ENCODE results near the gene STAP1.
"Not testable (repeated sequence)": the region's sequence is repeated elsewhere in the genome, so short reads cannot be mapped to it uniquely, and the experiment has no call there.

STAP1 gene

DNA sequence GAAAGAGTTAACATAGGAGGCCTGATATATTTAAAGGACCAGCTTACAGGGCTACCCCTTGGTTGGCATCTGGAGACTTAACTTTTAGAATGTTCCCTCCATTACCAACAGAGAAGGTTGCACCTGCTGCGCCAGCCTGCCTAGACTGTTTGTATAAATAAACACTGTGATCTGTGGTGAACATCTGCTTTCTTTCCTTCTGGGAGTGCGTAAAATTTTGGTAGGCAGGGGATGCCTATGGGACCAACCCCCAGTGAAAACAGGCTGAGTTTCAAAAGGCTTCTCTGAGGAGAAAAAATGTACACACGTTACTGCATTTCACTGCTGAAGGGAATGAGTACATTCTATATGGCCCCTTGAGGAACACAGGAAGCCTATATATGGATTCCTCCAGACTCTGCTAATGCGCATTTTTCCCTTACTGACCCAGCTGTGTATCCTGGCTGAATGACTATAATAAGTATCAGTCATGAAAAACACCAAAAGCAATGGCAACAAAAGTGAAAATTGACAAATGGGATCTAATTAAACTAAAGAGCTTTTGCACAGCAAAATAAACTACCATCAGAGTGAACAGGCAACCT is 27.1 kb upstream of the STAP1 start:
- no peak for DNase-seq (ENCODE audit: extremely low read depth, low read depth)
- TF ChIP-seq, protein P1, sequence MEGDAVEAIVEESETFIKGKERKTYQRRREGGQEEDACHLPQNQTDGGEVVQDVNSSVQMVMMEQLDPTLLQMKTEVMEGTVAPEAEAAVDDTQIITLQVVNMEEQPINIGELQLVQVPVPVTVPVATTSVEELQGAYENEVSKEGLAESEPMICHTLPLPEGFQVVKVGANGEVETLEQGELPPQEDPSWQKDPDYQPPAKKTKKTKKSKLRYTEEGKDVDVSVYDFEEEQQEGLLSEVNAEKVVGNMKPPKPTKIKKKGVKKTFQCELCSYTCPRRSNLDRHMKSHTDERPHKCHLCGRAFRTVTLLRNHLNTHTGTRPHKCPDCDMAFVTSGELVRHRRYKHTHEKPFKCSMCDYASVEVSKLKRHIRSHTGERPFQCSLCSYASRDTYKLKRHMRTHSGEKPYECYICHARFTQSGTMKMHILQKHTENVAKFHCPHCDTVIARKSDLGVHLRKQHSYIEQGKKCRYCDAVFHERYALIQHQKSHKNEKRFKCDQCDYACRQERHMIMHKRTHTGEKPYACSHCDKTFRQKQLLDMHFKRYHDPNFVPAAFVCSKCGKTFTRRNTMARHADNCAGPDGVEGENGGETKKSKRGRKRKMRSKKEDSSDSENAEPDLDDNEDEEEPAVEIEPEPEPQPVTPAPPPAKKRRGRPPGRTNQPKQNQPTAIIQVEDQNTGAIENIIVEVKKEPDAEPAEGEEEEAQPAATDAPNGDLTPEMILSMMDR (IDR thresholded peaks at IDR 0.05; ENCODE audit: low read depth, low read length, missing control alignments), result no peak
- no peak overlapping the region for H3K4me3 ChIP-seq (replicated peaks; ENCODE audit: low read depth, low read length)

DNA sequence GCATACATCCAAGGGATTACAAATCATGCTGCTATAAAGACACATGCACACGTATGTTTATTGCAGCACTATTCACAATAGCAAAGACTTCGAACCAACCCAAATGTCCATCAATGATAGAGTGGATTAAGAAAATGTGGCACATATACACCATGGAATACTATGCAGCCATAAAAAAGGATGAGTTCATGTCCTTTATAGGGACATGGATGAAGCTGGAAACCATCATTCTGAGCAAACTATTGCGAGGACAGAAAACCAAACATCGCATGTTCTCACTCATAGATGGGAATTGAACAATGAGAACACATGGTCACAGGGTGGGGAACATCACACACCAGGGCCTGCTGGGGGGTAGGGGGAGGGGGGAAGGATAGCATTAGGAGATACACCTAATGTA is 26.1 kb upstream of the STAP1 start:
- not testable (repeated sequence) for DNase-seq (ENCODE audit: extremely low read depth, low read depth)

DNA sequence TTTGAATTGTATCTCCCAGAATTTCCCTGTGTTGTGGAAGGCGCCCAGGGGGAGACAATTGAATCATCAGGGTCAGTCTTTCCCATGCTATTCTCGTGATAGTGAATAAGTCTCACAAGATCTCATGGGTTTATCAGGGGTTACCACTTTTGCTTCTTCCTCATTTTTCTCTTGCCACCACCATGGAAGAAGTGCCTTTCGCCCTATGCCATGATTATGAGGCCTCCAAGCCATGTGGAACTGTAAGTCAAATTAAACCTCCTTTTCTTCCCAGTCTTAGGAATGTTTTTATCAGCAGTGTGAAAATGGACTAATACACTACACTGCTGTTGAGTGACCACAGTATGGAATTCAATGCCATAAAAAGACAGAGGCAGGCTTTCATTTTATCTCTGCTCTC is 25.4 kb upstream of the STAP1 start:
- no peak overlapping the region for H3K4me3 ChIP-seq (replicated peaks; ENCODE audit: low read depth, low read length)
- TF ChIP-seq, protein P1 (IDR thresholded peaks at IDR 0.05; ENCODE audit: low read depth, low read length, missing control alignments), result no peak
- DNase-seq (ENCODE audit: extremely low read depth, low read depth), result no peak

More for the DNA sequence above, 26.1 kb upstream of the STAP1 start:
- H3K4me3 ChIP-seq (replicated peaks; ENCODE audit: low read depth, low read length), result not testable (repeated sequence)

DNA sequence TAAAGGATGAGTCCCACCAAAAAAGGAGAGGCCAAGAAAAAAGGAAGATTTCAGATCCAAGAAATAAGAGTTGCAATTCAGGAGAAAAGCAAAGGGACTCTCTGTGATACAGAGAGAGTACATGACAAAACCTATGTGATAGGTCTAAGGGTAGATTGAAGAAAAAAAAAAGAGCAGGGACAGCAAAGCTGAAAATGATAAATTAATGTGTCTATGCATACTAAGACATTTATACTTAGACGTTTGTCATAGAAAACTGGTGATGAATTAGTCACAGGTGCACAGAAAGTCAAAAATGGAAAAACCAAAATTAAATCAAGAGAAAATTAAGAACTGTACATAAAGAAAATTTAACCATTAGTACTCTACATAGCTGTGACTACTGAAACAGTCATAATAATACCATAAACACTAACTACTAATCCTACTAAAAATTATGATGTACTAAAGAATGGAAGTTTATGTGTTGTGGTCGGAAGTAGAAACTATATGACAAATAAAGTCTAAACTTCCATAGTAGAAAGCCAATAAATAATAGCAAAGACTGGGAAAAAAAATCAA is 23.2 kb upstream of the STAP1 start:
- TF ChIP-seq, protein P1 (IDR thresholded peaks at IDR 0.05; ENCODE audit: low read depth, low read length, missing control alignments), result no peak
- H3K4me3 ChIP-seq (replicated peaks; ENCODE audit: low read depth, low read length), result no peak overlapping the region
- no peak for DNase-seq (ENCODE audit: extremely low read depth, low read depth)

DNA sequence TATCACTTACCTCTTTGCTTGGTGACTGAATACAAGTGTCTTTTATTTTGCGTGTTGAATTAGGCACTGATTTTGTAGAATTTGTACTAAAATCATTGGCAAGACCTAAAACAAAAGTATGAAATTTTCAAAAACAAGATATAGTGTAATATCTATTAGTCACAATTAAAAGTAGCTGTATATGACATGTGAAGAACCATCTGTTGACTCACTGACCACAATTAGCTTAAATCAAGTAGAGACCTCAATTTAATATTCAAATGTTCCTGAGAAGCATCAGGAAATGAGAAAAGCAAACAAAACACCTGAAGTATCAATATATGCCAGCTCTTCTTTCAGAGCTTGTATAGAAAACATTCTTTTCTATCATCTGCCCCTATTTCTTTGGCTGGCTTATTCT is 18.7 kb upstream of the STAP1 start:
- no peak for DNase-seq (ENCODE audit: extremely low read depth, low read depth)
- TF ChIP-seq, protein P1 (IDR thresholded peaks at IDR 0.05; ENCODE audit: low read depth, low read length, missing control alignments), result no peak
- H3K4me3 ChIP-seq (replicated peaks; ENCODE audit: low read depth, low read length), result no peak overlapping the region

DNA sequence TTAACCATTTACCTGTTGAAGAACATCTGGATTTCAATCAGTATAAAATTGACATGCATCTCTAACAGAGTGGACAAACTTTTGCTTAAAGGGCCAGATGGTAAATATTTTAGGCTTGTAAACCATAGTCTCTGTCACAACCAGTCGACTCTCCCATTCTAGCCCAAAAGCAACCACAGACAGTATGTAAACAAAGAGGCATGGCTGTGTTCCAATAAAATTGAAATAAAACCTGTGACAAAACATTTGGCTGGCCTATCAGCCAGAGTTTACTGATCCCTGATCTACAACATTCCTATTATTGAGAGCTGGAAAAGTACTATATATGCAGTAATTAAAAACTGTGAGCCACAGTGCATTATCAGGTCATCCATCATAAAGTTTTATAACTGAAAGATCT is 16.5 kb upstream of the STAP1 start:
- no peak overlapping the region for H3K4me3 ChIP-seq (replicated peaks; ENCODE audit: low read depth, low read length)
- no peak for DNase-seq (ENCODE audit: extremely low read depth, low read depth)
- TF ChIP-seq, protein P1 (IDR thresholded peaks at IDR 0.05; ENCODE audit: low read depth, low read length, missing control alignments), result no peak

DNA sequence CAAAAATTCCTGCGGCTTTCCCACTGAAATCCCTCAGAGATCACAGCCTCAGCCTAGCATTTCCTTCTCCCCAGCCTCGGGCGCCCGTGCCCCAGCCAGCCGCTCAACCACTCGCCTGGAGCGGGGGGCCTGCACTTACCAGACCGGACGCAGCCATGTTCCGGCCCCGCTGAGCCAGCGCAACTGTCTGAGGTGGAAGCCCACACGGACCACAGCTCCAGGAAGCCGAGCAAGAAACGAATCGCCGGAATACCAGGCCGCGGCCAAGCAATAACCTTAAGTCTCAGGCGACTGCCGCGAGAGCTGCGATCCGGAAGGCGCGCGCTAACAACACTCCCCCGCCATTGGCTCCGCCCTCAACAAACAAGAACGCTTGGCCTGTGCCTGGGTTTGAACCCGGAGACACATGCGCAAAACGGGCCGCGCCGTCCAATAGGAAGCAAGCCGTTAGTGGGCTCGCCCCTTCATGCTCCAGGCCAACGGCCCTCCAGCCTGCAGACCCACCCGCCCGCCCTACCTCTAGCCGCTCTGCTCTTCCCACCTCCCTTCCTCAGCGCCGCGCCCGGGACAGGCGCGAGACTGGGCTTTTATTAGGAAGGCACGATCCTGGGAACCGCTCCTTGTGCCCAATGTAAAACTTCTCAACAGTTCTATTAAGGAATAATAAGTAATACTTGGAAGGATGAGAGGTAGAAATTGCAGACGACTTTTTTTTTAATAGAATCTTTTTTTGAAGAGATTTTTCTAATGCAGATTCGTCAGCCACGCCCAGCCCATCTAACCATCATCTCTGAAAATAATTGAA is 13.1 kb upstream of the STAP1 start, which contains the start of gene CENPC:
TSS of gene CENPC (minus strand) at position 305 of the 805 bp plus-strand sequence. CDS start at position 157, 148 bp downstream.
- H3K4me3 ChIP-seq (replicated peaks; ENCODE audit: low read depth, low read length), result peak within 1 kb of the TSS; percentile 68
- peak; percentile 87 for DNase-seq (ENCODE audit: extremely low read depth, low read depth)

More for the DNA sequence above, 13.1 kb upstream of the STAP1 start, which contains the start of gene CENPC:
- TF ChIP-seq, protein P1 (IDR thresholded peaks at IDR 0.05; ENCODE audit: low read depth, low read length, missing control alignments), result no peak

All from HFF-Myc (cell line).